ENCODE measurements around the gene CBR4.

Gene CBR4

GRCh38 chr4:169033660-169034059 lies 23.6 kb upstream of the CBR4 start:
- TF ChIP-seq, protein P1, sequence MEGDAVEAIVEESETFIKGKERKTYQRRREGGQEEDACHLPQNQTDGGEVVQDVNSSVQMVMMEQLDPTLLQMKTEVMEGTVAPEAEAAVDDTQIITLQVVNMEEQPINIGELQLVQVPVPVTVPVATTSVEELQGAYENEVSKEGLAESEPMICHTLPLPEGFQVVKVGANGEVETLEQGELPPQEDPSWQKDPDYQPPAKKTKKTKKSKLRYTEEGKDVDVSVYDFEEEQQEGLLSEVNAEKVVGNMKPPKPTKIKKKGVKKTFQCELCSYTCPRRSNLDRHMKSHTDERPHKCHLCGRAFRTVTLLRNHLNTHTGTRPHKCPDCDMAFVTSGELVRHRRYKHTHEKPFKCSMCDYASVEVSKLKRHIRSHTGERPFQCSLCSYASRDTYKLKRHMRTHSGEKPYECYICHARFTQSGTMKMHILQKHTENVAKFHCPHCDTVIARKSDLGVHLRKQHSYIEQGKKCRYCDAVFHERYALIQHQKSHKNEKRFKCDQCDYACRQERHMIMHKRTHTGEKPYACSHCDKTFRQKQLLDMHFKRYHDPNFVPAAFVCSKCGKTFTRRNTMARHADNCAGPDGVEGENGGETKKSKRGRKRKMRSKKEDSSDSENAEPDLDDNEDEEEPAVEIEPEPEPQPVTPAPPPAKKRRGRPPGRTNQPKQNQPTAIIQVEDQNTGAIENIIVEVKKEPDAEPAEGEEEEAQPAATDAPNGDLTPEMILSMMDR (conservative IDR thresholded peaks at IDR 0.05; ENCODE audit: low read length) = no peak
- no peak for TF ChIP-seq EZH2phosphoT487 (IDR thresholded peaks at IDR 0.05; ENCODE audit: borderline replicate concordance)
- H2AFZ ChIP-seq (ENCODE audit: low read length) = no peak overlapping the region

GRCh38 chr4:169032883-169033645 lies 23.0 kb upstream of the CBR4 start:
- H3K4me2 ChIP-seq (ENCODE audit: low read depth, low read length, poor library complexity, severe bottlenecking) = no peak overlapping the region

More at GRCh38 chr4:169033660-169034059, 23.6 kb upstream of the CBR4 start:
- H3F3A ChIP-seq (ENCODE audit: low read depth) = no peaks in the 10 kb centered on the region
- no peak overlapping the region for H3K4me2 ChIP-seq (ENCODE audit: low read depth, low read length, poor library complexity, severe bottlenecking)
- H3K9me2 ChIP-seq (replicated peaks; ENCODE audit: low read depth, low read length) = no peaks in the 10 kb centered on the region
- no peaks in the 10 kb centered on the region for H3K79me2 ChIP-seq (ENCODE audit: insufficient read depth, low read length)
- H3K4me1 ChIP-seq (ENCODE audit: insufficient read depth, low read length, poor library complexity, severe bottlenecking) = no peaks in the 10 kb centered on the region
- H3K4me3 ChIP-seq (ENCODE audit: low read length, poor library complexity, severe bottlenecking) = no peak overlapping the region
- no peaks in the 10 kb centered on the region for H3K27me3 ChIP-seq (ENCODE audit: insufficient read depth, low read length, poor library complexity, severe bottlenecking)
- no peak overlapping the region for H3K9ac ChIP-seq (ENCODE audit: low read depth, low read length, poor library complexity, severe bottlenecking)
- no peaks in the 10 kb centered on the region for H4K20me1 ChIP-seq (ENCODE audit: insufficient read depth, low read length, poor library complexity, severe bottlenecking)
- no peaks in the 10 kb centered on the region for H3K36me3 ChIP-seq (ENCODE audit: insufficient read depth, low read length)
- no peaks in the 10 kb centered on the region for H3K9me3 ChIP-seq (ENCODE audit: insufficient read depth, low read depth, low read length)

DNA sequence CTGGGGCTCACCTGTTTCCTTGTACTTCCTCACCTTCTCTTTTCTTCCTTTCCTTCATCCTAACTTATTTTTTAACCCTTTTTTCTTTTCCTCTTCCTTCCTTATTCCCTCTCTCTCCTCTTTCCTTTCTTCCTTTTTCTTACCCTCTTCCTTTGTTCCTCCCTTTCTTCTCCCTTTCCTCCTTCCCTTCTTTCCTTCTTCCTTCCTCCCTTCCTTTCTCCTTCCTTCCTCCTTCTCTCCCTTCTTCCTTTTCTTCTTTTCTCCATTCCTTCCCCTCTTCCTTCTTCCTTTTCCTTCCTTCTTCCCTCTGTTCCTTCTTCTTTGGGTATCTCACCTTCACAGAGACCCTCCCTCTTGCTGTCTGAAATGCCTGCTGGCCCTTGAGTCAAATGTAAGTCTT lies 22.1 kb upstream of the CBR4 start:
- H3K9ac ChIP-seq (ENCODE audit: low read depth, low read length, poor library complexity, severe bottlenecking) = no peak overlapping the region
- no peaks in the 10 kb centered on the region for H3K27me3 ChIP-seq (ENCODE audit: insufficient read depth, low read length, poor library complexity, severe bottlenecking)
- no peaks in the 10 kb centered on the region for H3K36me3 ChIP-seq (ENCODE audit: insufficient read depth, low read length)
- H4K20me1 ChIP-seq (ENCODE audit: insufficient read depth, low read length, poor library complexity, severe bottlenecking) = no peaks in the 10 kb centered on the region
- H3K4me2 ChIP-seq (ENCODE audit: low read depth, low read length, poor library complexity, severe bottlenecking) = no peak overlapping the region
- H3K9me3 ChIP-seq (ENCODE audit: insufficient read depth, low read depth, low read length) = no peaks in the 10 kb centered on the region
- no peak overlapping the region for H3K4me3 ChIP-seq (ENCODE audit: low read length, poor library complexity, severe bottlenecking)
- H3K4me1 ChIP-seq (ENCODE audit: insufficient read depth, low read length, poor library complexity, severe bottlenecking) = no peaks in the 10 kb centered on the region
- no peak overlapping the region for H2AFZ ChIP-seq (ENCODE audit: low read length)
- no peaks in the 10 kb centered on the region for H3K79me2 ChIP-seq (ENCODE audit: insufficient read depth, low read length)
- no peaks in the 10 kb centered on the region for H3K9me2 ChIP-seq (replicated peaks; ENCODE audit: low read depth, low read length)
- TF ChIP-seq EZH2phosphoT487 (IDR thresholded peaks at IDR 0.05; ENCODE audit: borderline replicate concordance) = no peak
- TF ChIP-seq, protein P1 (conservative IDR thresholded peaks at IDR 0.05; ENCODE audit: low read length) = no peak
- no peaks in the 10 kb centered on the region for H3F3A ChIP-seq (ENCODE audit: low read depth)

More at GRCh38 chr4:169032883-169033645, 23.0 kb upstream of the CBR4 start:
- H3K36me3 ChIP-seq (ENCODE audit: insufficient read depth, low read length) = no peaks in the 10 kb centered on the region
- no peak overlapping the region for H2AFZ ChIP-seq (ENCODE audit: low read length)
- no peaks in the 10 kb centered on the region for H4K20me1 ChIP-seq (ENCODE audit: insufficient read depth, low read length, poor library complexity, severe bottlenecking)
- no peaks in the 10 kb centered on the region for H3K27me3 ChIP-seq (ENCODE audit: insufficient read depth, low read length, poor library complexity, severe bottlenecking)
- no peaks in the 10 kb centered on the region for H3K4me1 ChIP-seq (ENCODE audit: insufficient read depth, low read length, poor library complexity, severe bottlenecking)
- no peaks in the 10 kb centered on the region for H3F3A ChIP-seq (ENCODE audit: low read depth)
- H3K9me2 ChIP-seq (replicated peaks; ENCODE audit: low read depth, low read length) = no peaks in the 10 kb centered on the region
- no peaks in the 10 kb centered on the region for H3K9me3 ChIP-seq (ENCODE audit: insufficient read depth, low read depth, low read length)
- no peaks in the 10 kb centered on the region for H3K79me2 ChIP-seq (ENCODE audit: insufficient read depth, low read length)
- H3K4me3 ChIP-seq (ENCODE audit: low read length, poor library complexity, severe bottlenecking) = no peak overlapping the region
- TF ChIP-seq, protein P1 (conservative IDR thresholded peaks at IDR 0.05; ENCODE audit: low read length) = no peak
- no peak for TF ChIP-seq EZH2phosphoT487 (IDR thresholded peaks at IDR 0.05; ENCODE audit: borderline replicate concordance)
- no peak overlapping the region for H3K9ac ChIP-seq (ENCODE audit: low read depth, low read length, poor library complexity, severe bottlenecking)

Measured in Loucy (cell line).